Cortex of kidney (tissue), 1 donor: ENCODE results near the gene SLC35F6.

ENCODE experiments used
- DNase-seq: peaks from one replicate; lab custom pipeline; 2025; lab: John Stamatoyannopoulos, UW

SLC35F6 gene

DNA sequence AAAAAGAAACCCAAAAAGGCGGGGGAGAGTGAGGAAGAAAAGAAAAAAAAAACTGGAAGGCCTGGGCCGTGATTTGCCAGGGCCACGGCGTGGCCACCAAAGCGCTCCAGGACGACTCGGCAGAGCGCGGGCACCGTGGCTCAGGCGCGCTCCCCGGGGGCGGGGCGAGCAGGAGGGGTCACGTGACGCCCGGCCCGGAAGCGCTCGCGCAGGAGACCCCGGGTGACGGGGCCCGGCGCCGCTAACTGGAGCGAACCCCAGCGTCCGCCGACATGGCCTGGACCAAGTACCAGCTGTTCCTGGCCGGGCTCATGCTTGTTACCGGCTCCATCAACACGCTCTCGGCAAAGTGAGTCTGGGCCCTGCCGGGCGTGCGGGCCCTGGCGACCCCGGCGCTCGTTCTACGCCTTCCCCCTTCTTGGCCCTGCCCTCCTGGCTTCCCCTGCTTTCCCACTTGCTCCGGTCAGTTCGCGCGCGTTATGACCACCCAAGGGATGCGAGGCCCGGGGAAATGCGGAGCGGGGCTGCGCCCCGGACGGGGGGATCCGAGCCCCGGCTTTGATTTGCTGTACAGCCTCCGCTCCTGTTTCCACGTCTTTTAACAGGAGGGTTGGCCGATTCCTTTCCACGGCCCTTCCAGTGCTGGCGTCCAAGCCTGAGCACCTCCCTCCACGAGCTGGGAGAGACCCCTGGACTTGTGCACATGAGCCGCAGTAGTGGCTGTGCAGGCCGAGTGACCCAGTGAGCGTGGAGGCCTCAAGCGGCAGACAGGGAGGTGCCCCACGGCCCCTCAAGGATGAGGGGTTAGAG lies at the start of gene SLC35F6:
TSS of gene SLC35F6 (plus strand) at position 207 of the 810 bp plus-strand sequence. CDS start at position 273, 66 bp downstream.
- peak; percentile 55 for DNase-seq

DNA sequence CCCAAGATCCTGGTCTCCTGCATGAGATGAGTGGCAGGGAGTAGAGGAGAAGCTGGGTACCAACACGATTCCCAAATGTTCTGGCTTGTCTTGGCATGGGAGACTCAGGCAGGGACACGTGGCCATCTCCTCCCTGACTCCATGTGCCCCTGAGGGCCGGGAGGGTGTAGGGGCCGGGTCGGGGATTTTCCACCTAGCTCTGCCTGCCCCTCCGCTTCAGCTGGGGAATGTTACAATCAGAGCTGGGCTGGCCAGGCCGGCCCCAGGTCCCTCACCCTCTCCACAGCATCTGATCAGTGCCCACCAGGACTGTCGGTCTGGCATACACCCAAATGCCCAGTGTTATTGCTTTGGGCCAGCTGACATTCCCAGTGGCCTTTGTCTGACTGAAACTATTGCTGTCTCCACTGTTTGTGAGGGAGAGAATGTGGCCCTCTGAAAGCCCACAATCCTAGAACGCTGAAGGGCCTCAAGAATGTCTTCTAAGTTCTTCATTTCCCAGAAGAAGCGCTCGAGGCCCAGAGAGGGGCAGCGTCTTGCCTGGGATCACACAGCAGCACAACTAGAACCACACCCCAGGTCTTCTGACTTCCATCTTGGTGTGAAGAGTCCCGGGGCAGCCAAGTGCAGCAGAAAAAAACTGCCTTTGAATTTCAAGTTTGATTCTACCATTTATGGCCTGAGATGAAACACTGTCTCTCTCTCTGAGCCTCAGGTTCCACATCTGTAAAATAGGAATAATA lies 48.4 kb upstream of the SLC35F6 start:
- DNase-seq = no peak

DNA sequence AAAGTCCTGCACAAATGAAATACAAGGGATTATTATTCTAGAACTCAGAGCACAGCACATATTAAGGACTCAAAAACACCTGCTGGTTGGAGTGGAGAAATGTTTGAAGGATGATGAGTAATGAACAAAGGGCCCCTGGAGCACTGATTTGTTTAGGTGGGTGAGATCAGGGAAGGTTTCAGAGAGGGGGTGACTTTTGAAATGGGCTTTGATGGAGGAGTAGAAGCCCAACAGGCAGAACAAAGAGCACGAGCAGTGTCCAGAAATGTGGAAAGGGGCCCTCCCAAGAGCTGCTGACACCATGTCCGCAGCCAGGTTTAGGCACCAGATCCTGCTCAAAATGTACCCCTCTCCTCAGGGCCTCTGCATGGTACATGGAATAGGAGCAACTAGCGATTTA lies 47.7 kb upstream of the SLC35F6 start:
- no peak for DNase-seq

DNA sequence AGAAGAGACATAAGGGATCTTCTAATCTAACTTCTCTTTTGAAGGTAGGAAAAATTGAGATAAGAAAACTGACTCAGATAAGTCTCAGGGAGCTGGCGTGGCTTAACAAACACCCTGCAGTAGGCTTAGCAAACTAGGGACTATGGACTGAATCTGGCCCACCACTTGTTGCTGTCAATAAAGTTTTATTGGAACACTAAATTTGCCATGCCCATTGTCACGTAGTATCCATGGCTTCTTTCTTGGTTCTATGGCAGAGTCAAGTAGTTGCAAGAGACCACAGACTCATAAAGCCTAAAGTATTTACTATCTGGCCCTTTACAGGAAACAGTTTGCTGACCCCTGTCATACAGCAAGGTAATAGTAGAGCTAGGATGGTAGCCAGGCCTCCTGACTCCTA lies 47.3 kb upstream of the SLC35F6 start:
- DNase-seq = no peak

DNA sequence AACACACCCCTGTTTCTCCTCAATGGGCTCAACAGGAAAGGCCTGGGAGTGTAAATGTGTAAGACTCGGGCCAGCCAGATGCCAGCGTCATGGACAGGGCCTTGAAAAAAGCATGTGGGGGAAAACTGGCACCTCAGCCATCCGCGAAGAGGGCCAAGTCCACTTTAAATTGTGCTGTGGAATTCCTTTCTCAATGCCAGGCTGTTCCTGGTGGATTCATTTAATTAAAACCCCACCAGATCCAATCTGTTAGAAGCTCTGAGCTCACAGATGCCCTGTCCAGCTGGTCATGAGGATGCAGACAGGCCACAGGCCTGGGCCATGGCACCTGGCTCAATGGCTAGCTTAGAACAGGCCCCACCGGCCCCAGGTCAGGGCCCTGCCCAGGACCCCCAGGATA lies 46.7 kb upstream of the SLC35F6 start:
- DNase-seq = no peak

DNA sequence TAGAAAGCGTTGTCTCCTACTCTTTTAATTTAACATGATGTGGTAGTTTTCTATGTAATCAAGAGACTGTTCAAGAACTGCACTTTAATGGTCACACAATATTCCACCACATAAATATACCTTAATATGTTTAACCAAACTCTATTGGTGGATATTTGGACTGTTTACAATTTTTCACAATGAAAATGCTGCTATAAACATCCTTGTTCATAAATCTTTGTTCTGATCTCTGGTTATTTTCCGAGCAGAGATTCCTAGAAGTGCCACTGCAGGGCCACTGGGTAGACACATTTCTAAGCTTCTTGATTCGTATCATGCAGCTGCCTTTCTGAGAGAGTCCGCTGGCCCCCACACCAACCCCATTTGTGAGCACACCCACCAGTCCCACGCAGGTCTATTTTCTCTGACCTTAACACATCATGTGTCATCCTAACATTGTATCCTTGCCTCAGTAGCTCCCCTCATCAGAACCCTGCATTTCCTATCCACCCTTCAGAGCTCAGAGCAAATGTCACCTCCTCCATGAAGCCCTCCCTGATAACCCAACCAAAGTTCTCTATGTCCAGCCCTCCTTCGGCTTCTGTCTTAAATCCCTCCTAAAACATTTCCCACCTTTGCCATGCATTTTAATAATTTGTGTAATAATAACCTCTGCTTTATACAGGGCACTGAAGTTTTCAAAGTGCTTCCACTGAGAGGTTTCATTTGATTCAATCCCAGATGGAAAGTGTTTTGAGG lies 45.0 kb upstream of the SLC35F6 start:
- no peak for DNase-seq

DNA sequence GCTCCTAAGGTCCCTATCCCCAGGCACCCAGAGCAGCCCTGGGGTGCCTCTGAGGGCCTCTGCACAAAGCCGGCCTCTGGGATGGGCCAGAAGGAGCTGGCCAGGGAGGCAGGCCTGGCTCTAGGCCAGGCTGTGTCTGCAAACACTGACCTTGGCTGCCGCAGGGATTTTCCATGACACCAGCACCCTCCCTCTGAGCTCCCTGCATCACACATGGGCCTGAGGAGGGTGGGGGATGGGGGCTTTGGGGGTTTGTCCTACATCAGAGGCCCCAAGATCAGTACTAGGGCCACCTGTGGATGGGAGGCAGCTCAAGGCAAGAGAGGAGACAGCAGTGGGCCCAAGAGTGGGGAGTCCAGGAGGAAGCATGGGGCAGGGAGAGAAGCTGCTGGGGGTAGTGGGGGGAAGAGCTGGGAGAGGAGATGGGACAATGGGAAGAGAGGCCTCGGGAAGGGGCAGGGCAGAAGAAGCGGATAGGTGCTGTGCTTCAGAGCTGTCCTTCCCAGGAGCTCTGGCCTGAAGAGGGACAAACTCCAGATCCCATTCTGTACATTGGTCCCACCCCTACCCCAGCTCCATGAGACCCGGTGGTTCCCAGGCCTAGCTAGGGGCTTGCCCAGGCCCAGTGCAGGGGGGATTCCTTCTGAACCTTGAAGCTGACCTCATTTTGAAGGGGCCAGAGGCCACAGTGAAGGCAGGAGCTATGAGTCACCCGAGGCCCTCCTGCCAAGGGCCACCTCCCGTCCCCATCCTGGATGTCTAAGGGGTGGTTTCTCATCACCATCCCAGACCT lies 43.6 kb upstream of the SLC35F6 start:
- no peak for DNase-seq

DNA sequence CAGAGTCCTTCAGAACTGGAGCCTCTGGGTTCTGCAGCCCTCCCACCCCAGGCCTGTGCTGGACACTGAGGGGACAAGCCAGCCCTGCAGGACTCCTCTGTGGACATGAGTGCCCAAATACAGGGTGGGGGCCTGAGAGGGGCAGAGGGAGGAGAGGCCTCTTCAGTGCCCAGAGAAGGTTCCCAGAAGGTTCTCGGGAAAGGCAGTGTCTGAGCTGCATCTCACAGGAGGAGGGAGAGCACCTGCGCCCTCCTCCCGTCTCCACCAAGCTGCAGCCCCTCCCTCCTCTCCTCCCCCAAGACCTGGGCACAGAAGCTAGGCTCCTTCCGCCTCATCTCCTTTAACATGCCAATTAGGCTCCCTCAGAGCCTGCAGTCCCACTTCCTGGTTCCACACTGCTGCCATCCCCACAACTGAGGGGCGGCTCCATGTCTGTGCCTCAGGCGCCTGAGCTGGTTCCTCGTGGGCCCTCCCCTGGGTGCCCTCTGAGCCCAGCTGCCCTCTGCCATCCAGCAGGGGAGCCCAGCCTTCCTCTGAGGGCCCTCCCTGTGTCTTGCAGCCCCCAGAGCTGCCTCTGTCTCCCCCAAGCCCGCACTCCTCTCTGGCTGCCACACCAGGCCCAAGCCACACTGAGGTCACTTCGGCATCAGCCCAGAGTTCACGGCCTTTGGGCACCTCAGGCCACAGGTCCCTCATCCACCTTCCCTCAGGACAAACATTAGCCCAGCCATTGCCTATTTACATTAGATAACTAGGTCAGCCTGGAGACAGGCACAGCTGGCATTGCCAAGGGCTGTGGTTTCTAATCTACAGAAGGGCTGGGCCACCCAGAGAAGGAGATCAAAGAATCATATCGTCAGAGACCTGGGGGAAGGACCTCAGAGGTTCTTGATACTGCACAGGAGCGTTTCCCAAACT lies 42.7 kb upstream of the SLC35F6 start:
- DNase-seq = no peak

GRCh38 chr2:26722328-26722727 lies 41.8 kb upstream of the SLC35F6 start:
- no peak for DNase-seq

DNA sequence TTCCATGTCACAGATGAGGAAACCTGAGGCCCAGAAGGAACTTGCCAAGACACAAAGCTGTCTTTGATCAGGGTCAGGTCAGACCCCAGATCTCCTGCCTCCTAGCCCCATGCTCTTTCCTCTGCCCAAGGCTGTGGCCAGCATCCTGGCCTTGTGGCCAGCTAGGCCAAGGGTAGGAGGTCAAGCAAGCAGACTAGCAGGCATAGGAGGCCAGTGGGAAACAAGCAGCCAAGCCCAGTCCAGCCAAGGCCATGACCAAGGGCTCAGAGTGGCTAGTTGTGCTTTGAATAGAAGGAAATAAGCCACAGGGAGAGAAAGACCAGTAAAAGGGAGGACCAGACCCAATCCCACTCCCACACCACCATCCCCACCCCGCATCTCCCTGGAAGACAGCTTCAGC lies 41.2 kb upstream of the SLC35F6 start:
- no peak for DNase-seq

DNA sequence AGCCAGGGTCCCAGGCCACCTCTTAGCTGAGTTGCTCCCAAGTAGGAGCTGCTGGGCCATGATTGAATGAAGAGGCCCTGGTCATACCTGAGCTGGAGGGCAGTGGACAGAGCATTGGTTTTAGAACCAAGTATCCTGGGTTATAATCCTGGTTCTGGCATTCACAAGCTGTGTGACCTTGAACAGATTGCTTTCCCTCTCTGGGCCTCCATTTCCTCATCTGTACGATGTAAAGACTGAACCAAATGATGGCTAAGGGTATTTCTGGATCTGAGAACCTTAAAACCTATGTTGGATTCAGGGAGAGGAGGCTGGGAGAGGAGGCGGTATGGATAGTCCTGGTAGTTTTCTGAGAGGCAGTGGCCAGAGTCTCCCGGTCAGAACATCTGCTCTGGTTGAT lies 40.6 kb upstream of the SLC35F6 start:
- no peak for DNase-seq

DNA sequence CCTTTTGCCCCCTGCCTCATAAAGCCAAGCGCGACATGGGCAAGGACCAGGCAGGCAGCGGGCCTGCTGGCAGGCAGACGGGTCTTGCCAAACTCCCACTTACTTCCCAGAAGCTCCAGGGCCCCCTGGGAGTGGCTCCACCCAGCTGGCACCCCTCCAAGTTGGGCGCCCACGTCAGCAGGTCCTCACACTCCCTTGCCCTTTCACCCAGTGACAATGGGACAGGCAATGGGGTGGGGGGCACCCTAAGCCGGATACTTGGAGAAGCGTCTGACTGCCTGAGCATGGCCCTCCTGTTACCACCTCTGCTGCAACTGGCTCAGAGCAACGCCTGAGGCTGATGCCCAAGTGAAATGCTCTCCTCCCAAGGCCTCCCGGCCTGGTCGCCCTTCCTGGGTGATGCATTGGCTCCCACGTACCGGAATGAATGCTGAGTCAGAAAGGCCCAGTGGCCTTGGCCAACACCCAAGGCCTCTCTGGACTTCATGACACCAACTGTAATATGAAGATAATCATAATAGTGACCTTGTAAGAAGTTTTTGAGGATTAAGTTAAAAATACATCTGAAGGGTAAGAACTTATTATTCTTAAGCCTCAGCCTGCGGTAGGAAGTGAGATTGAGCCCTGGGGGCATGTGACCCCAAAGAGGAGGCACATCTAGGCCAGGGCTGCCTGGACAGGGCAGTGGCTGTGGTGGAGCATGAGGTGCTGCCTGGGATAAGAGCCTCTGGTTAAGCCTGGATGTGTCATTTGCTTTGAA lies 39.9 kb upstream of the SLC35F6 start:
- no peak for DNase-seq

DNA sequence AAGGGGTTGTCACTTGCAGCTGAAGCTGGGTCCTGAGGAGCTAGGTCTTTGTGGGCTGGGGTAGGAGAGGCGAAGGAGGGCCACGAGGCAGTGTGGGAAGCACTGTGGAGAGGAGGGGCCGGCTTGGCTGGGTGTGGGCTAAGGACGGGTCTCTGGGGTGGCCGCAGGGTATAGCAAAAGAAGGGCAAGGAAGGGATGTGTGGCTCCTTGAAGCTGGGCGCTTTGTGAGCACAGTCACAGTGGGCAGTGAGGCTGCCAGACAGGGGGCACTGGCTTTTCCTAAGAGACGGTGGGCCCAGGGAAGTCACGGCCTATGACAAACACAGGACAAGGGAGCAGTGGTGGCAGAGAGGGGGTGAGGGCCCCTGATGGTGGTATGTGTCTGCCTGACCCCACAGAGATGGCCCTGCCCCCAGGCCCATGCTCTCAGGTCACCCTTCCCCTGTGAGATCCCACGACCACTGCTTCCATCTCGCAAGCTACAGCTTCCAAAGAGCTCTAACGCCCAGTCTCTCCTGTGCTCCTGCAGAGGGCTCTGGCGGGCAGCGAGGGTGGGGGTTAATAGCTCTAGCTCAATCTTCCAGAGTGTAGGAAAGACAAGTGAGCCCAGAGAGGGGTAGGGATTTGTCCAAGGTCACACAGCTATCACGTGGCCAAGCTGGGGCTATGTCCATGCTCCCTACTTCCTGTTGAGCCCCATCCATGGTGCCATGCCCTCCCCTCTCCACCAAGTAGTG lies 39.1 kb upstream of the SLC35F6 start:
- DNase-seq = no peak

GRCh38 chr2:26725521-26725820 lies 38.6 kb upstream of the SLC35F6 start:
- DNase-seq = no peak

DNA sequence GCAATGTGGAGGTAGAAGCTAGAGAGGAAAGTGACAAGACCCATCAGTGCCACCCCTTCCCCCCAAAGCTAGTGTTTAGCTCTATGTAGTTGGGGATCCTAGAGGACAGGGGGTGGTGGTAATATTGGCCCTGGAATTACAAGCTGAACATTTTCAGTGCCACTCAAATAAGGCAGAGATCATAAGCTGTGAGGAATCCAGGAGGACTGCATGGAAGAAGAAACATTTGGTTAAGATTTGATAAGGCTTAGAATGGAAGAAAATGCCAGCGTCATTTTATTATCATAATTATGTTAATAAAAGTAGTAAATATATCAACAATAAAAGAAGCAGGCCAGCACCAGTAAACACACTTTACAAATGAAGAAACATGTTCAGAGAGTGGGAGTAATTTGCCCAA lies 37.9 kb upstream of the SLC35F6 start:
- DNase-seq = no peak

GRCh38 chr2:26727641-26728561 lies 36.2 kb upstream of the SLC35F6 start:
- no peak for DNase-seq

DNA sequence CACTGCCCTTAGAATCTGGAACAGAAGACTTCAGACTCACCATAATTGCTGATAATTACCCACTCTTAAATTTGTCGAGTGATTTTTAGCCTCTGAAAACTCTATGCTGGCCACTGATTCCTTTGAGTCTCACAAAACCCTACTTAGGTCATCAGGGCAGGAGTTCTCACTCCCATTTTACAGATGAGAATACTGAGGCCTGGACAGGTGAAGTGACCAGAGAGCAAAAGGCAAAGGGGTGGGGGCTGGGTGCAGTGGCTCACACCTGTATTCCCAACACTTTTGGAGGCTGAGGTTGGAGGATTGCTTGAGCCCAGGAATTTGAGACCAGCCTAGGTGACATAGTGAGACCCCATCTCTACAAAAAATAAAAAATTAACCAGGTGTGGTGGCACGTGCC lies 34.8 kb upstream of the SLC35F6 start:
- DNase-seq = no peak

GRCh38 chr2:26730549-26731344 lies 33.3 kb upstream of the SLC35F6 start:
- DNase-seq = no peak
